ENCODE results near the gene RALGDS.

The RALGDS gene

GRCh38 chr9:133119103-133119845, 1.8 kb downstream of the RALGDS start:
- no peak for DNase-seq (ENCODE audit: low spot score)
- no peak for TF ChIP-seq CTCF (IDR thresholded peaks at IDR 0.05; ENCODE audit: extremely low read depth, insufficient read depth, missing control alignments)
- in situ Hi-C loops (cut with MboI; ENCODE audit: low pct_unique_long_range_greater_than_20kb, low sequenced_read_pairs, unreplicated experiment), result no loop called here

GRCh38 chr9:133118568-133118967, 2.5 kb downstream of the RALGDS start:
- in situ Hi-C loops (cut with MboI; ENCODE audit: low pct_unique_long_range_greater_than_20kb, low sequenced_read_pairs, unreplicated experiment), result no loop called here
- DNase-seq (ENCODE audit: low spot score), result no peak
- no peak for TF ChIP-seq CTCF (IDR thresholded peaks at IDR 0.05; ENCODE audit: extremely low read depth, insufficient read depth, missing control alignments)

- in situ Hi-C loops (cut with MboI; ENCODE audit: low pct_unique_long_range_greater_than_20kb, low sequenced_read_pairs, unreplicated experiment), result no loop called here
- DNase-seq (ENCODE audit: low spot score), result no peak
- no peak for TF ChIP-seq CTCF (IDR thresholded peaks at IDR 0.05; ENCODE audit: extremely low read depth, insufficient read depth, missing control alignments)
Measured at GRCh38 chr9:133118179-133118520, 2.9 kb downstream of the RALGDS start.

GRCh38 chr9:133117271-133118178, 3.5 kb downstream of the RALGDS start:
- no peak for DNase-seq (ENCODE audit: low spot score)
- no peak for TF ChIP-seq CTCF (IDR thresholded peaks at IDR 0.05; ENCODE audit: extremely low read depth, insufficient read depth, missing control alignments)
- in situ Hi-C loops (cut with MboI; ENCODE audit: low pct_unique_long_range_greater_than_20kb, low sequenced_read_pairs, unreplicated experiment), result no loop called here

- DNase-seq (ENCODE audit: low spot score), result no peak
- in situ Hi-C loops (cut with MboI; ENCODE audit: low pct_unique_long_range_greater_than_20kb, low sequenced_read_pairs, unreplicated experiment), result no loop called here
- no peak for TF ChIP-seq CTCF (IDR thresholded peaks at IDR 0.05; ENCODE audit: extremely low read depth, insufficient read depth, missing control alignments)
Measured at GRCh38 chr9:133116346-133117231, 4.5 kb downstream of the RALGDS start.

Measured in GM13977 (cell line).